Retinal pigment epithelial cell (primary cell): ENCODE data around the gene INPP5E.

Source experiments
- DNase-seq: peaks from one replicate; pipeline ENCODE4 v3.0.0-alpha.2; 2010; ENCODE audit warnings: low read depth
- H3K4me3 ChIP-seq: 2 replicates; pipeline ENCODE4 v1.5.1; 2011; ENCODE audit warnings: mild to moderate bottlenecking, low read length, control low read depth, moderate library complexity
- CTCF ChIP-seq: conservative IDR thresholded peaks from 2 replicates; pipeline ENCODE4 v1.5.1; 2011; ENCODE audit warnings: low read depth, low read length, control low read depth, inconsistent platforms

INPP5E gene

DNA sequence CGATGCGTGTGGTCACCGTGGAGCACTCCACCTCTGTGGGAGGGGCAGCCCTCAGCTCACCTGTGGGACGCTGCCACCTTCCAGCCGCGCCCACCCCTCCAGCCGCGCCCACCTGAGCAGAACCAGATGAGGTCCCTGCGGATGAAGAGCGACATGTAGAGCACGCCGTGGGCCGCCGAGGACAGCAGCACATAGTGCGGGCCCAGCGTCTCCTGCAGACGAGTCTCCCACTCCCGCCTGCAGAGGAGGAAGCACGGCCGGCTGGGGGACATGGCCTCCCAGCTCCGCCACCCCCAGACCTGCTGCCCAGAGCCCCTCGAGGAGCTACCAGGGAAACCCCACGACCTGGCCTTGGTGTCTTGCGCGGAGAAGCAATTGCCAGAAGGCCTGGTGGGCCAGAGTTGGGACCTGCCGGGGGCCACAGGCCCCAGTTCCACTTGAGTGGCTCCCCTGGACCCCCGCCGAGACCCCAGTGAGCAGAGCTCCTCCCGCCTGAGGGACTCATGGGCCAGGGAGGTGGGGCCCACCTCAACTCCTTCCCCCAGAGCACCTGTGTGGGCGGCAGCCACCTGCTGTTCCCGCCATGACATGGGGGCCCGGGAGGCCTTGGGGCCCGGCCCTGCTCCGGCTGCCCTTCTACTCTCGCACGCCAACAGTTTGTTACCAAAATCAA lies 6.5 kb downstream of the INPP5E start:
- no peak for TF ChIP-seq CTCF
- no peak for DNase-seq
- H3K4me3 ChIP-seq, result no peak overlapping the region

GRCh38 chr9:136432591-136432990 lies 7.1 kb downstream of the INPP5E start:
- H3K4me3 ChIP-seq, result no peak overlapping the region
- TF ChIP-seq CTCF, result no peak
- DNase-seq, result no peak

DNA sequence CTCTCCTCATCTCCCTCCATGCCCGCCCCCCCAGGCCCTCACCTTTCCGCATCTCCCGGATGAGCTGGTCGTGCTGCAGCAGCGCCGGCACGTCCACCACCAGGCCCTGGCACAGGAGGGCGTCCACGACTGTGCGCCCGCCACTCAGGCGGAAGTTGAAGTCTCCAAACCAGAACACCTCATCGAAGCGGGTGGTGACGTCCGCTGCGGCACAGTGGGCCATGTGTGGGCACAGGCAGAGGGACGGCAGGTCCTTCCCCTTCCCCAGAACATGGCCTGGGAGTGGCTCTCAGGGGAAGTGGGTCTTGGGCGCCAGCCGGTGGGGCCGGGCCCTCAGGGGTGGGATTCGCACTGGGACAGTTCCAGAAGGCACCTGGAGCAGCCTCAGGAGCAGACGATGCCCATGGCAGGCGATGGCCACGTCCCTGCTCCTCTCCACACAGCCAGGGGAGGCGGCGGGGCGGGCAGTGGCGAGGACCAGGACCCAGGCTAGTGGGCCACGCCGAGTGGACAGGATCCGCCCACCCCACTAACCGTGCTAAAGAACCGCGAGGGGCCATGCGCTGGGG lies 7.8 kb downstream of the INPP5E start:
- DNase-seq, result no peak
- H3K4me3 ChIP-seq, result no peak overlapping the region
- TF ChIP-seq CTCF, result no peak

GRCh38 chr9:136430588-136431234 lies 8.9 kb downstream of the INPP5E start:
- no peak overlapping the region for H3K4me3 ChIP-seq

DNA sequence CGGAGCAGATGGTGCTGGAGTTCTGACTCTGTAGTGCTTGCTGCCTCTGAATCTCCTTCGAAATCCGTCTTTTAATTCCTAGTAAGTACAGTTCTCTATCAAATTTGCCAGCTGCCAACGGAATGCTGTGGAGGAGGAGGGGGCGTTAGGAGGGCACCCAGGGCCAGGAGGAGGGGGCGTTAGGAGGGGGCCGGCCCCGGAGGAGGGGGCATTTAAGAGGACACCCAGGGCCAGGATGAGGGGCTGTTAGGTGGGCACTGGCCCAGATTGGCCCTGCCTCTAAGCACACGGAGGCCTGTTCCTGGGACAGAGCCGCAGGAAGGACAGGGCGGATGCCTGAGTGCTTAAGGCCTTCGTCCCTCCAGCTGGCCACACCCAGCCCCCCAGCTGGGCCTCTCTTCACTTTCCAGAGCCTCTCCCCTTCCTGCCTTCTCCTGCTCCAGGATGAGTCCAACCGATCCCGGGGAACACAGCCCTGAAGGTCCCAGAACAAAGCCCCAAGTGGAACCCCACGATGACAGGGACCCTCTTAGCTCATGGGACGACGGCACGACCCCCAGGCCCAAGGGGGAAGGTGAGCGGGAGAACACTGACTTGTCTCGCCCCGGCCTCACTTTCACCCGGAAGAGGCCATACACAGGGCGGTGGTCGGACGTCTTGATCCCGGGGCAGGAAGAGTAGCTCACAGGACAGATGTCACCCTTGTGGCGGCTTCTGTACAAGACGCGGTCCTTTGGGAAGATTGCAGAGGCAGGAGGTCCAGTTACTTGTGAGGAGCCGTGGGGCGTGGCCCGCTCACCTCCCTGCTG lies 9.8 kb downstream of the INPP5E start:
- TF ChIP-seq CTCF, result no peak
- no peak overlapping the region for H3K4me3 ChIP-seq
- no peak for DNase-seq

More at GRCh38 chr9:136430588-136431234, 8.9 kb downstream of the INPP5E start:
- no peak for TF ChIP-seq CTCF
- no peak for DNase-seq

GRCh38 chr9:136429075-136429628 lies 10.5 kb downstream of the INPP5E start:
- no peak for TF ChIP-seq CTCF
- no peak for DNase-seq
- no peak overlapping the region for H3K4me3 ChIP-seq
